NK-92 (cell line): ENCODE data around the gene FAM222A.
"Not testable (repeated sequence)": the region's sequence is repeated elsewhere in the genome, so short reads cannot be mapped to it uniquely, and the experiment has no call there.

Experiments used
- DNase-seq: peaks from one replicate; lab custom pipeline; 2025; ENCODE audit not compliant: unreplicated experiment; lab: John Stamatoyannopoulos, UW

Gene FAM222A

GRCh38 chr12:109693653-109694600, 19.7 kb upstream of the FAM222A start:
- no peak for DNase-seq

- not testable (repeated sequence) for DNase-seq
Observed at GRCh38 chr12:109694629-109695028, 19.0 kb upstream of the FAM222A start.

- no peak for DNase-seq
Observed at GRCh38 chr12:109695416-109695815, 18.2 kb upstream of the FAM222A start.

GRCh38 chr12:109695961-109696461, 17.6 kb upstream of the FAM222A start:
- no peak for DNase-seq

GRCh38 chr12:109696485-109697269, 16.9 kb upstream of the FAM222A start:
- no peak for DNase-seq

- no peak for DNase-seq
Observed at GRCh38 chr12:109697270-109697553, 16.4 kb upstream of the FAM222A start.

DNA sequence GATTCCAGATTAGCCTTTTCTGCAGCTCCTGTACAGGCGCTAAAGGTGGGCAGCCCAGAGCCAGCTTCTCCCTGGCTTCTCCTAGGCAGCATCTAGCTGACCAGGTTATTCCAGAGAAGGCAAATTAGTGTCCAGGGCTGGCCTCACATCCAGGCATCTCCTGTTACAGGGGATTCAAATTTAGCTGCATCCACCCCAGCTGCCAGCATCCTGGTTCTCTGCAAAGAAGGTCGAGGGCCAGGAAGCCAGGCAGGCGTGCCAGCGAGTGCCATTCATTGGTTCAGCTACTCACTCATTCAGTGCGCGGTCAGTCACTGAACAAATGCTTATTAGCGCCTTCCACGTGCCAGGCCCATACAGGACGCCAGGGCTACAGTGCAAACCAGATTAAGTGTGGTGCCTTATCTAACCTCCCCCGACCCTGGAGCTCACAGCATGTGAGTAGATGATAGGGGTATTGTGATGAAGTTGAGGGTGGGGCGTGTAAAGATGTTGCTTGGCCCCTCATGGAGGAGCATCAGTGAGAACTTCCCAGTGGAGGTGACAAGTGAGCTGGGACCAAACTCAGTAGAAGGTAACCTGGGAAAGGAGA, 15.7 kb upstream of the FAM222A start:
- DNase-seq = no peak

DNA sequence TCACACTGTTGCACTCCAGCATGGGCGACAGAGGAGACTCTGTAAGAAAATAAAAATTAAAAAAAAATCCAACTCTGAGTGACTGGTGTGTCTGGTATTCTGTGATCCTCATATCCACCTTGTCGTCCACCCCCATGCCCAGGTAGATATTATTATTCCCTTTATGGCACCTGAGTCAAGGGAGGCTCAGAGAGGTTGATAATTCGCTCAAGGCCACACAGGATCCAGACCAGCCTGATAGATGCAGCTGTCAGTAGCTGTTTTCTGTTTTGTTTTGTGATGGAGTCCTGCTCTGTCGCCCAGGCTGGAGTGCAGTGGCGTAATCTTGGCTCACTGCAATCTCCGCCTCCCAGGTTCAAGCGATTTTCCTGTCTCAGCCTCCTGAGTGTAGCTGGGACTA, 14.8 kb upstream of the FAM222A start:
- no peak for DNase-seq

DNA sequence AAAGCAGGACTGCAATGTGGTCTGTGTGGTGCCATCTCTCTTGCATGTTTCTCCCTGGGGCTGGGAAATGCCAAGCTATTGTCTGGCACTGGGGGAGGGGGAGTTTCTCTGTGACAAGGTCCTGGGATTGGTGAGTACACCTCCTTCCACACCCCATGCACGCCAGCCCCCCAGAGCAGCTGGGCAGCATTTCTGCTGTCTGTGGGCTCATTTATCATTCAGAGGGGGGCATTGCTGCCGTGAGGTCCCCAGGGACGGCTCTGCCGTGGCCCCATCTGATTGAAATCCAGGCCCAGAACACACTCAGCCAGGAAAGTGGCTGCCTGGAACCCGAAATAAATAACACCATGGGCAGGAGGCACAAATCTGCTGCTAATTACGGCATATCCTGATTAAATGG, 12.6 kb upstream of the FAM222A start:
- no peak for DNase-seq

DNA sequence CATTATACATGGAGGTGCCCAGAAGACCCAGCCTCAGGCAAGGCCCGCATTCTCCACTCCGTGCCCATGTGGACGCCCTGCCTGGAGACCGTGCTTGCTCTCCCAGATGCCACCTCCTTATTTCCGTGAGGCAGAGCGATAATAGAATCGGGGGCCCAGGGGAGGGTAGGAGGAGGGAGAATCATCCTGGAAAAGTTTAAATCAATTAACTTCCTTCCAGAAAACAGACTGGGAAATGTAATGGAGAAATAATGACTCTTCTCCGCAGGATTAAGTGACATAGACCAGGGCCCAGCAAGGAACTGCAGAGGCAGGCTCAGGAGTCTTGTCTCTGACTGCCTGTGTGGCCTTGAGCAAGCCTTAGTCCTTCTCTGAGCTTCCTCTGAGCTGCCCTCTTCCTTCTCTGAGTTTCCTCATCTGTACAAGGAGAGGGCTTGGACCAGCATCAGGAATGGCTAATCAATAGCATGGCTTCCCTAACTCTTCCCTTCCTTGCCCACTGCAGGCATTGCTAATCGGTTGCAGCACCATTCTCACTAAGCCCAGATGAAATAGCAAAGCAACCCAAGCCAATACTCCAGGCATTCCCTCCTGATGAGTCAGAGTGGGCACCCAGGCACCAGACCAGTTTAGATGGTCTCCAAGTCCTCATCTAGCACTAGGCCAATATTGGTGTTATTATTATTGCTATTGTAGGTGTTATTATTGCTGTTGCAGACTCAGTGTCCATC, 11.3 kb upstream of the FAM222A start:
- DNase-seq = no peak

DNA sequence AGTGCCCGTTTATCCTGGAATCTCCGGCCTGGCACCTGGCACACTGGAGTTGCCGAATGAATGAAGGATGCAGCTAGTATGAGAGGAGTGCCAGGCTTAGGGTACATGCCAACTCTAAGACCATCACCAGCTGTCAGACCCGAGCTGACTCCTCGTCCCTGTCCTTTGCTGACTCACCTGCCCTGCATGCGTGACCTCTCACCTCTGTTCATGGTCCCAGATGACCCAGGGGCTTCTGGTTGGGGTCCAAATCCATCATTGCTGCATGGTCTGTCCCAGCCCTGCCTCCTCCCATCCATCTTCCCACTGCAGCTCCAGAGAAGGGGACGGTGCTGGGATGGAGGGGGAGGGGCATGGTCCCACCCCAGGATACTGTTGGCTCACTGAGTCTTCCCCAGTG, 9.9 kb upstream of the FAM222A start:
- no peak for DNase-seq

- no peak for DNase-seq
Observed at GRCh38 chr12:109704371-109705098, 9.1 kb upstream of the FAM222A start.

GRCh38 chr12:109705291-109705690, 8.3 kb upstream of the FAM222A start:
- DNase-seq = no peak

- DNase-seq = no peak
Observed at GRCh38 chr12:109706398-109706746, 7.3 kb upstream of the FAM222A start.

DNA sequence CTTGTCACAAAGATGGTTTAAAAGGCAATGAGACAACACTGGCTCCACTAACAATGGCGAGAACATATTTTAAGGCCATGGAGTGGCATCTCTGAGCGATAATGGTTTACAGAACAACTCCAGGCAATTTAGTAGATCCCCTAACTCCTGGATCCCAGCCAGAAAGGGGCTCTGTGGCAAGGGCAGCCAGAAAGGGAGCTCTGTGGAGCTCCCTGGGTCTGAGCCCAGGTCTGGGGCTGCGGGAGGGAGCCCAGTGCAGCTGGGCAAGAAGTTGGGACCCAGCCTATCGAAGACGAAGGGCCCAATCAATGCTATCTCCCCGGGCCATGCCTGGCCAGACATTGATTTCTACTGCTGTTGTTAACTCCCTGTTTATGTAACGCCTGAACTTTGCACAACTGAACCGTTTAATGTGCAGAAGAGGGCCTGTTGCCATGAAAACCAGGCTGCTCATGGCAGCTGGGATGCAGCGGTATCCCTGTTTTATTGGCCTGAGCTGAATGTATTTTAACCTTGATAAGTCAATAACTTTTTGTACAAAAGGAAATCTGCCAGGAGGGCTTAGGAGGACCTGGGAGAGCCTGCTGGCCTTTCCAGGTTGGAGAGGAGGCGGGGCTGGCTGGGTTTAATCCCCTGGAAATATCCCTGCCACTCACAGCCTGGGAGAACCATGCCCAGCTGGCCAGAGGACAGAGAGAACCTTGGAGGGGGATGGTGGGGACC, 6.7 kb upstream of the FAM222A start:
- DNase-seq = no peak

DNA sequence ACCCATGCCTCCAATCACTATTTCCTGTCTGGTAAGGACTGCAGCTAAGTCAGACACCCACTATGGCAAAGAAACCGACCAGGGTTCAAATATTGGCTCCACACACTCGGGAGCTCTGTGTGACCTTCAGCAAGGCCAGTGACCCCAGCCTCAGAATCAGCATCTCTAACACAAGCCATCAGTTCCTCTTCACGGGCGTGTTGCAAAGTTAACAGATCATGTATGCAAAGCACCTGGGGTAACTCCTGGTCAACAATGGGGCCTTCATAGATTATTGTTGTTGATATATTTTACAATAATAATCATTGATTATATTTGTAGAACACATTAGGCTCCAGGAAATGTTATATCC, 6.2 kb upstream of the FAM222A start:
- DNase-seq = no peak

- no peak for DNase-seq
Observed at GRCh38 chr12:109708939-109709338, 4.7 kb upstream of the FAM222A start.

- DNase-seq = no peak
Observed at GRCh38 chr12:109709401-109709991, 4.1 kb upstream of the FAM222A start.

DNA sequence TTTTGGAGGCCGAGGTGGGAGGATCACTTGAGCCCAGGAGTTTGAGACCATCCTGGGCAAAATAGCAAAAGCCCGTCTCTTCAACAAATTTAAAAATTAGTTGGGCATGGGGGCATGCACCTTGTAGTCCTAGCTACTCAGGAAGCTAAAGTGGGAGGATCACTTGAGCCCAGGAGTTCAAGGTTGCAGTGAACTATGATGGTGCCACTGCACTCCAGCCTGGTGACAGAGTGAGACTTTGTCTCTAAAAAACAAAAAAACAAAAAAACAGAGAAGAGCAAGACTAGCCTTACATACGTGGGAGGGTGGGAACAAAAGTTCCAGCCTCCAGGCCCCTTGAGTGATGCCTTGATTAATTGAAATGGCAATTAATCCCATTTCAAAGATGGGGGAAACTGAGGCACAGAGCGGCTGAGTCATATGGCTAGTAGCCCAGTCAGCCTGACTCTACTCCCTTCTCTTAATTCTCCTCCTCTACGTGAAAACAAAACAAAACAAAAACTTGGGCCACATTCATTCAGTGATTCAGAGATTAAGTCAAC, 3.3 kb upstream of the FAM222A start:
- no peak for DNase-seq
